H9 (cell line): Measurements from ENCODE around the gene CR1L. TPM values are rescaled to one million over a fixed set of nuclear protein-coding genes. Genes with fewer than 3 reads are reported as not detected.

Experiments used
- DNase-seq: peaks from one replicate; pipeline ENCODE4 v3.0.0-alpha.2; 2017
- H2AFZ ChIP-seq: one replicate; pipeline ENCODE4 v1.6.1; 2013; ENCODE audit warnings: mild to moderate bottlenecking, low read length, control low read depth, moderate library complexity
- H2AK5ac ChIP-seq: 2 replicates; pipeline ENCODE4 v1.6.1; 2013; ENCODE audit warnings: low read length, control low read depth, mixed read lengths; ENCODE audit not compliant: insufficient read length
- H2BK120ac ChIP-seq: one replicate; pipeline ENCODE4 v1.6.1; 2013; ENCODE audit warnings: low read depth, mild to moderate bottlenecking, low read length, control low read depth, inconsistent platforms; ENCODE audit not compliant: poor library complexity, severe bottlenecking
- H2BK12ac ChIP-seq: 2 replicates; pipeline ENCODE4 v1.6.1; 2013; ENCODE audit warnings: low read length, control low read depth, mixed read lengths, low read depth; ENCODE audit not compliant: insufficient read length
- H2BK15ac ChIP-seq: 2 replicates; pipeline ENCODE4 v1.6.1; 2013; ENCODE audit warnings: low read depth, low read length, control low read depth
- H2BK20ac ChIP-seq: one replicate; pipeline ENCODE4 v1.6.1; 2013; ENCODE audit warnings: low read depth, mild to moderate bottlenecking, low read length, control low read depth, inconsistent platforms; ENCODE audit not compliant: poor library complexity, severe bottlenecking
- H2BK5ac ChIP-seq: 2 replicates; pipeline ENCODE4 v1.6.1; 2013; ENCODE audit warnings: low read length, control low read depth, mixed read lengths; ENCODE audit not compliant: insufficient read length
- H3K14ac ChIP-seq: 2 replicates; pipeline ENCODE4 v1.6.1; 2013; ENCODE audit warnings: low read length, control low read depth; ENCODE audit not compliant: insufficient read depth
- H3K18ac ChIP-seq: 2 replicates; pipeline ENCODE4 v1.6.1; 2013; ENCODE audit warnings: low read depth, mild to moderate bottlenecking, mixed read lengths, low read length, control low read depth; ENCODE audit not compliant: insufficient read length
- H3K23ac ChIP-seq: 2 replicates; pipeline ENCODE4 v1.6.1; 2013; ENCODE audit warnings: low read length, control low read depth, mixed read lengths, low read depth; ENCODE audit not compliant: insufficient read length
- H3K23me2 ChIP-seq: 2 replicates; pipeline ENCODE4 v1.6.1; 2013; ENCODE audit warnings: low read depth, mild to moderate bottlenecking, mixed read lengths, low read length, control low read depth; ENCODE audit not compliant: insufficient read length, poor library complexity, severe bottlenecking
- H3K27ac ChIP-seq: 2 replicates; pipeline ENCODE4 v1.5.1; 2013; ENCODE audit warnings: low read length, control low read depth, mixed read lengths, low read depth; ENCODE audit not compliant: insufficient read length
- H3K27me3 ChIP-seq: 2 replicates; pipeline ENCODE4 v1.6.1; 2013; ENCODE audit warnings: low read length, control low read depth, inconsistent platforms; ENCODE audit not compliant: insufficient read depth
- H3K4ac ChIP-seq: 2 replicates; pipeline ENCODE4 v1.6.1; 2013; ENCODE audit warnings: low read depth, mild to moderate bottlenecking, control low read depth, inconsistent platforms, low read length, moderate library complexity
- H3K4me1 ChIP-seq: 2 replicates; pipeline ENCODE4 v1.6.1; 2013; ENCODE audit warnings: low read length, control low read depth, inconsistent platforms; ENCODE audit not compliant: insufficient read depth
- H3K4me2 ChIP-seq: 2 replicates; pipeline ENCODE4 v1.6.1; 2013; ENCODE audit warnings: low read length, control low read depth, mixed read lengths; ENCODE audit not compliant: insufficient read length, insufficient read depth
- H3K56ac ChIP-seq: 2 replicates; pipeline ENCODE4 v1.6.1; 2013; ENCODE audit warnings: low read depth, mild to moderate bottlenecking, mixed read lengths, low read length, control low read depth; ENCODE audit not compliant: insufficient read length
- H3K79me1 ChIP-seq: 2 replicates; pipeline ENCODE4 v1.6.1; 2013; ENCODE audit warnings: low read depth, mild to moderate bottlenecking, moderate library complexity, low read length, control low read depth, inconsistent platforms; ENCODE audit not compliant: insufficient read depth, poor library complexity, severe bottlenecking
- H3K79me2 ChIP-seq: 2 replicates; pipeline ENCODE4 v1.6.1; 2013; ENCODE audit warnings: low read length, control low read depth, inconsistent platforms; ENCODE audit not compliant: insufficient read depth
- H3K9ac ChIP-seq: 2 replicates; pipeline ENCODE4 v1.6.1; 2013; ENCODE audit warnings: low read length, control low read depth, mixed read lengths; ENCODE audit not compliant: insufficient read length; ENCODE audit errors: extremely low read depth
- H3K9me3 ChIP-seq: one replicate; pipeline ENCODE4 v1.6.1; 2013; ENCODE audit warnings: low read depth, low read length, inconsistent platforms; ENCODE audit not compliant: control insufficient read depth
- H3T11ph ChIP-seq: one replicate; pipeline ENCODE4 v1.6.1; 2013; ENCODE audit warnings: mild to moderate bottlenecking, low read length, control low read depth, inconsistent platforms
- H4K20me1 ChIP-seq: one replicate; pipeline ENCODE4 v1.6.1; 2013; ENCODE audit not compliant: control insufficient read depth, insufficient read length, insufficient read depth
- H4K5ac ChIP-seq: 2 replicates; pipeline ENCODE4 v1.6.1; 2013; ENCODE audit warnings: low read depth, mild to moderate bottlenecking, mixed read lengths, low read length, control low read depth; ENCODE audit not compliant: insufficient read length
- H4K8ac ChIP-seq: replicated peaks from 2 replicates; pipeline ENCODE4 v1.6.1; 2013; ENCODE audit warnings: low read length, control low read depth, mixed read lengths, low read depth; ENCODE audit not compliant: insufficient read length
- H4K91ac ChIP-seq: 2 replicates; pipeline ENCODE4 v1.6.1; 2013; ENCODE audit warnings: low read depth, mild to moderate bottlenecking, moderate library complexity, mixed read lengths, low read length, control low read depth; ENCODE audit not compliant: insufficient read length
- H3K27ac Mint-ChIP-seq, 3 experiments: 2 replicates in 2 of 3; 3 replicates in 1 of 3; pipeline ENCODE4 v1.8.0; 2020 to 2021; ENCODE audit warnings: mixed read lengths in 3 of 3, mild to moderate bottlenecking in 1 of 3, moderate library complexity in 1 of 3
- H3K27me3 Mint-ChIP-seq: 2 replicates; pipeline ENCODE4 v1.8.0; 2021; ENCODE audit warnings: low read depth, mild to moderate bottlenecking, moderate library complexity, mixed read lengths
- H3K36me3 Mint-ChIP-seq, 3 experiments: 2 replicates in 2 of 3; 3 replicates in 1 of 3; pipeline ENCODE4 v1.8.0; 2020 to 2021; ENCODE audit warnings: low read depth in 3 of 3, mixed read lengths in 3 of 3; ENCODE audit not compliant: insufficient read depth in 1 of 3
- H3K4me1 Mint-ChIP-seq, 2 experiments: 2 replicates each; pipeline ENCODE4 v1.8.0; 2020; ENCODE audit warnings: mixed read lengths in 2 of 2
- H3K4me3 Mint-ChIP-seq, 2 experiments: 2 replicates in 1 of 2; 3 replicates in 1 of 2; pipeline ENCODE4 v1.8.0; 2020 to 2021; ENCODE audit warnings: mild to moderate bottlenecking in 2 of 2, mixed read lengths in 2 of 2, moderate library complexity in 1 of 2
- H3K9me3 Mint-ChIP-seq, 2 experiments: 2 replicates in 1 of 2; 3 replicates in 1 of 2; pipeline ENCODE4 v1.8.0; 2020; ENCODE audit warnings: mild to moderate bottlenecking in 2 of 2, mixed read lengths in 2 of 2, moderate library complexity in 1 of 2
- WGBS: extraction: QIAGEN DNeasy Blood & Tissue Kit; methylation state at CpG from one replicate; pipeline ENCODE4 v1.1.7; 2013; ENCODE audit warnings: missing lambda C conversion rate, low lambda C conversion rate, mixed read lengths; ENCODE audit not compliant: insufficient read length; ENCODE audit errors: extremely low coverage; 5-methylcytosine and 5-hydroxymethylcytosine counted together
- total RNA-seq: library from RNA; stranded (reverse); gene quantifications from 2 replicates; pipeline ENCODE4 v1.2.1, GENCODE V29; 2021
- TF ChIP-seq, protein P1 (sequence below): fragments of 200-600 bp; sonication (generic); conservative IDR thresholded peaks from 3 replicates; pipeline ENCODE4 v1.8.0; 2021; ENCODE audit warnings: antibody characterized with exemption, mild to moderate bottlenecking

CR1L gene
- total RNA-seq, 1 experiment from 2014 or later = 0.37 TPM

DNA sequence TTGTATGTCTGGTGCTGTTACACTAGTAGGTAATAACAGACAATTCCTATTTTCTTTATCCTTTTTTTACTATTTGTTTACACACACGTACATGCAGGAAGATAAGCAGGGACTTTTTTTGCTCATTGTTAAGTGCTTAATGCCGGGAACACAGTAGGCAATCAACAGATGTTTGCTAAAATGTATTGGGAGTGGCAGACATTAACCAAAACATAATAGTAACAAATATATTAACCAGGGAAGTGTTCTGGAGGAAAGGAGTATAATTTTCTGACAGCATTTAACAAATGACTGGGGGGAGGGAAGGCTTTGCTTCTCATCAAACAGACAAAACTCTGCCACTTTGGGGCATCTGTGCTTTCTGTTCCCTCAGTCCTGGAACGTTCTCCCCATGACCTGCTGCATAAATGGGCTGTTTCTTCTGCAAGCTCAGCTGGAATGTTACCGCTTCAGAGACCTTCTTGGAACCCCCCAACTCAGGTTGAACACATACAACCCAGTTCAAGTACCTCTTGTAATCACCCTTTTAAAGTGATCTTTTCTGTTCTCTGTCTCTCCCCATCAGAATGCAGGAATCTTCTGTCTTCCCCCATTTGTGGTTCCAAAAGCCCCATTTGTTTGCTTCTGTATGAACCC is 2.1 kb downstream of the CR1L start:
- no peak for DNase-seq
- no CpG with 5 or more reads among the region's 4 CpGs for WGBS
- H3K4me2 ChIP-seq = no peak overlapping the region
- H3K36me3 Mint-ChIP-seq = no peaks in the 10 kb centered on the region
- no peak overlapping the region for H4K91ac ChIP-seq
- no peak overlapping the region for H3K4me3 Mint-ChIP-seq
- H2AFZ ChIP-seq = no peak overlapping the region
- no peak overlapping the region for H3K56ac ChIP-seq
- no peak overlapping the region for H2BK20ac ChIP-seq
- H3K27ac ChIP-seq = no peak overlapping the region
- H4K8ac ChIP-seq = no peak overlapping the region
- no peak overlapping the region for H3K23ac ChIP-seq
- H4K5ac ChIP-seq = no peak overlapping the region
- no peak overlapping the region for H2BK12ac ChIP-seq
- no peaks in the 10 kb centered on the region for H3K79me1 ChIP-seq
- H3K79me2 ChIP-seq = no peaks in the 10 kb centered on the region
- no peak overlapping the region for H3K9ac ChIP-seq
- no peaks in the 10 kb centered on the region for H3K23me2 ChIP-seq
- H3K27me3 ChIP-seq = no peaks in the 10 kb centered on the region
- H3K27ac Mint-ChIP-seq = no peak overlapping the region
- H2BK15ac ChIP-seq = no peak overlapping the region
- H3K27me3 Mint-ChIP-seq = no peaks in the 10 kb centered on the region
- TF ChIP-seq, protein P1, sequence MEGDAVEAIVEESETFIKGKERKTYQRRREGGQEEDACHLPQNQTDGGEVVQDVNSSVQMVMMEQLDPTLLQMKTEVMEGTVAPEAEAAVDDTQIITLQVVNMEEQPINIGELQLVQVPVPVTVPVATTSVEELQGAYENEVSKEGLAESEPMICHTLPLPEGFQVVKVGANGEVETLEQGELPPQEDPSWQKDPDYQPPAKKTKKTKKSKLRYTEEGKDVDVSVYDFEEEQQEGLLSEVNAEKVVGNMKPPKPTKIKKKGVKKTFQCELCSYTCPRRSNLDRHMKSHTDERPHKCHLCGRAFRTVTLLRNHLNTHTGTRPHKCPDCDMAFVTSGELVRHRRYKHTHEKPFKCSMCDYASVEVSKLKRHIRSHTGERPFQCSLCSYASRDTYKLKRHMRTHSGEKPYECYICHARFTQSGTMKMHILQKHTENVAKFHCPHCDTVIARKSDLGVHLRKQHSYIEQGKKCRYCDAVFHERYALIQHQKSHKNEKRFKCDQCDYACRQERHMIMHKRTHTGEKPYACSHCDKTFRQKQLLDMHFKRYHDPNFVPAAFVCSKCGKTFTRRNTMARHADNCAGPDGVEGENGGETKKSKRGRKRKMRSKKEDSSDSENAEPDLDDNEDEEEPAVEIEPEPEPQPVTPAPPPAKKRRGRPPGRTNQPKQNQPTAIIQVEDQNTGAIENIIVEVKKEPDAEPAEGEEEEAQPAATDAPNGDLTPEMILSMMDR = no peak
- H2BK5ac ChIP-seq = no peak overlapping the region
- no peaks in the 10 kb centered on the region for H3K9me3 Mint-ChIP-seq
- no peak overlapping the region for H3K14ac ChIP-seq
- H3K4me1 ChIP-seq = no peaks in the 10 kb centered on the region; the same call in 1 of the 2 replicates
- no peak overlapping the region for H3K18ac ChIP-seq
- H3K4ac ChIP-seq = no peak overlapping the region
- H2AK5ac ChIP-seq = no peak overlapping the region
- no peaks in the 10 kb centered on the region for H4K20me1 ChIP-seq
- no peak overlapping the region for H3T11ph ChIP-seq
- peaks cover 26 to 34% of the 10 kb centered on the region in 2 experiments for H3K4me1 Mint-ChIP-seq
- H3K9me3 ChIP-seq = no peaks in the 10 kb centered on the region
- no peak overlapping the region for H2BK120ac ChIP-seq
